ENCODE results near the gene TLCD5. TPM values are rescaled to one million over a fixed set of nuclear protein-coding genes. Genes with fewer than 3 reads are reported as not detected.

The TLCD5 gene
- polyA plus RNA-seq, 1 experiment: 8.0 TPM

GRCh38 chr11:120293038-120293800 lies 31.9 kb upstream of the TLCD5 start:
- Histone ChIP-seq H3K4me3 (ENCODE audit: low read depth, low read length) (no peak overlapping the region), H3K36me3 (ENCODE audit: control insufficient read depth, insufficient read depth, low read length) (no peaks in the 10 kb centered on the region), H3K27me3 (ENCODE audit: control insufficient read depth, insufficient read depth, low read length) (peaks cover 23% of the 10 kb centered on the region)
- POLR2A ChIA-PET: no interaction called here
- no peak for TF ChIP-seq CTCF (IDR thresholded peaks at IDR 0.05; ENCODE audit: insufficient read depth, low read depth, low read length)
- CTCF ChIA-PET: interaction anchor here (1.0 to 2.1 kb wide), 2 partner anchors 8 to 10 kb away, joined by 3 to 10 read pairs; no protein-coding TSS in a partner anchor
- DNase-seq (ENCODE audit: low read depth): no peak

GRCh38 chr11:120294096-120294495 lies 31.0 kb upstream of the TLCD5 start:
- Histone ChIP-seq H3K4me3 (ENCODE audit: low read depth, low read length) (no peak overlapping the region), H3K36me3 (ENCODE audit: control insufficient read depth, insufficient read depth, low read length) (no peaks in the 10 kb centered on the region), H3K27me3 (ENCODE audit: control insufficient read depth, insufficient read depth, low read length) (peaks cover 26% of the 10 kb centered on the region)
- TF ChIP-seq CTCF (IDR thresholded peaks at IDR 0.05; ENCODE audit: insufficient read depth, low read depth, low read length): no peak
- DNase-seq (ENCODE audit: low read depth): no peak
- CTCF ChIA-PET: interaction anchor here (1.0 to 2.1 kb wide), 2 partner anchors 7 to 9 kb away, joined by 3 to 10 read pairs; no protein-coding TSS in a partner anchor
- POLR2A ChIA-PET: no interaction called here

GRCh38 chr11:120295099-120295498 lies 30.0 kb upstream of the TLCD5 start:
- no peak for TF ChIP-seq CTCF (IDR thresholded peaks at IDR 0.05; ENCODE audit: insufficient read depth, low read depth, low read length)
- H3K4me3 ChIP-seq (ENCODE audit: low read depth, low read length): no peak overlapping the region
- ChIA-PET CTCF (interaction anchor here (0.9 to 2.1 kb wide), 2 partner anchors 8 to 123 kb away, joined by 3 to 10 read pairs; no protein-coding TSS in a partner anchor), POLR2A (no interaction called here)
- peaks cover 24% of the 10 kb centered on the region for H3K27me3 ChIP-seq (ENCODE audit: control insufficient read depth, insufficient read depth, low read length)
- H3K36me3 ChIP-seq (ENCODE audit: control insufficient read depth, insufficient read depth, low read length): no peaks in the 10 kb centered on the region
- DNase-seq (ENCODE audit: low read depth): no peak

GRCh38 chr11:120296554-120296953 lies 28.5 kb upstream of the TLCD5 start:
- Histone ChIP-seq H3K36me3 (ENCODE audit: control insufficient read depth, insufficient read depth, low read length) (no peaks in the 10 kb centered on the region), H3K27me3 (ENCODE audit: control insufficient read depth, insufficient read depth, low read length) (peaks cover 27% of the 10 kb centered on the region), H3K4me3 (ENCODE audit: low read depth, low read length) (no peak overlapping the region)
- TF ChIP-seq CTCF (IDR thresholded peaks at IDR 0.05; ENCODE audit: insufficient read depth, low read depth, low read length): no peak
- DNase-seq (ENCODE audit: low read depth): no peak
- ChIA-PET POLR2A (no interaction called here), CTCF (interaction anchor here (0.9 to 8.5 kb wide), 3 partner anchors 61 to 125 kb away, joined by 3 to 219 read pairs (median 6); partner anchors contain the start of gene POU2F3)

- DNase-seq (ENCODE audit: low read depth): no peak
- ChIA-PET POLR2A (no interaction called here), CTCF (interaction anchor here (1.6 to 10.5 kb wide), 5 partner anchors 9 to 127 kb away, joined by 6 to 219 read pairs (median 58); partner anchors contain the start of gene POU2F3)
- no peak for TF ChIP-seq CTCF (IDR thresholded peaks at IDR 0.05; ENCODE audit: insufficient read depth, low read depth, low read length)
- Histone ChIP-seq H3K36me3 (ENCODE audit: control insufficient read depth, insufficient read depth, low read length) (no peaks in the 10 kb centered on the region), H3K4me3 (ENCODE audit: low read depth, low read length) (no peak overlapping the region), H3K27me3 (ENCODE audit: control insufficient read depth, insufficient read depth, low read length) (peaks cover 26% of the 10 kb centered on the region)
Observed at GRCh38 chr11:120298461-120298860, 26.6 kb upstream of the TLCD5 start.

Measured in BJ (cell line).